Stomach (tissue), 9 donors: ENCODE results near the gene HSPBP1. TPM values are rescaled to one million over a fixed set of nuclear protein-coding genes. Genes with fewer than 3 reads are reported as not detected.

Source experiments
- DNase-seq, 2 donors: peaks; one replicate each; pipeline versions ENCODE4 v3.0.0 to v3.0.0-alpha.2; 2013 to 2019
- H3K27ac ChIP-seq, 5 donors: fragments of 200-600 bp in 4 of 5; sonication (generic) in 4 of 5; one replicate each; pipeline ENCODE4 v1.5.1; 2013 to 2019; ENCODE audit warnings: mild to moderate bottlenecking in 1 of 5, moderate library complexity in 1 of 5
- H3K27me3 ChIP-seq, 3 donors: fragments of 200-600 bp; sonication (generic); one replicate each; pipeline ENCODE4 v1.5.1; 2017 to 2019; ENCODE audit warnings: mixed run types in 1 of 3
- H3K36me3 ChIP-seq, 4 donors: fragments of 200-600 bp; sonication (generic); 1 replicate in 3 of 4; 2 replicates in 1 of 4; pipeline ENCODE4 v1.5.1; 2016 to 2019
- H3K4me1 ChIP-seq, 4 donors: fragments of 200-600 bp; sonication (generic); one replicate each; pipeline ENCODE4 v1.5.1; 2016 to 2019
- H3K4me3 ChIP-seq, 4 donors: fragments of 200-600 bp; sonication (generic) in 3 of 4; one replicate each; pipeline ENCODE4 v1.5.1; 2016 to 2019; ENCODE audit warnings: mild to moderate bottlenecking in 1 of 4
- H3K9me3 ChIP-seq, 4 donors: fragments of 200-600 bp; sonication (generic); one replicate each; pipeline ENCODE4 v1.5.1; 2016 to 2019
- CTCF ChIP-seq, 7 experiments: fragments of 450-650 bp in 4 of 7; fragments of 200-600 bp in 3 of 7; sonication (generic) in 3 of 7; IDR thresholded peaks; one replicate each; pipeline ENCODE4 v1.5.1; 2016 to 2019; ENCODE audit warnings: antibody characterized with exemption in 7 of 7, control low read depth in 2 of 7, mild to moderate bottlenecking in 1 of 7
- EP300 ChIP-seq: sonication (generic); formaldehyde crosslinking; IDR thresholded peaks from one replicate; pipeline ENCODE4 v1.6.1; 2017; ENCODE audit warnings: antibody characterized with exemption
- POLR2A ChIP-seq, 4 donors: fragments of 450-650 bp; IDR thresholded peaks; one replicate each; pipeline ENCODE4 v1.6.1; 2016; ENCODE audit warnings: antibody characterized with exemption in 4 of 4, control low read depth in 2 of 4, mild to moderate bottlenecking in 1 of 4, moderate library complexity in 1 of 4
- POLR2AphosphoS5 ChIP-seq, 3 donors: sonication (generic); formaldehyde crosslinking; IDR thresholded peaks; one replicate each; pipeline ENCODE4 v1.6.1; 2016; ENCODE audit warnings: antibody characterized with exemption in 3 of 3
- WGBS, 5 donors: extraction: QIAGEN DNeasy Blood & Tissue Kit in 3 of 5; methylation state at CpG; one replicate each; pipeline versions ENCODE4 v1.1.5 to v1.1.7; 2013 to 2018; 5-methylcytosine and 5-hydroxymethylcytosine counted together
- intact Hi-C: fragments of 100-400 bp; cut with DNase I; formaldehyde crosslinking; loops from one replicate; pipeline ENCODE4 v1.15.1; 2023; ENCODE audit warnings: low total_unique reads
- polyA plus RNA-seq, 3 donors: library from polyadenylated mRNA; stranded (reverse); fragments of 200-250 nt; gene quantifications; one replicate each; pipeline ENCODE4 v1.2.3, GENCODE V29; 2013
- total RNA-seq, 5 donors: library from RNA; depleted of rRNA; stranded (reverse); fragments of >200 nt; gene quantifications; one replicate each; pipeline versions ENCODE4 v1.1.0 to v1.2.3, GENCODE V29; 2014 to 2016
- donor health status: healthy with polysubstance abuse.
- donor health status: Bipolar disorder and iron deficiency.
- donor health status: healthy.

The HSPBP1 gene
- total and polyA plus RNA-seq, 8 donors = 5.3 to 69.2 (median 26.3) TPM

- Histone ChIP-seq H3K4me1 (peaks cover 7 to 28% (median 17%) of the 10 kb centered on the region in 4 donors), H3K27me3 (no peaks in the 10 kb centered on the region), H3K36me3 (peaks cover 48 to 100% (median 99%) of the 10 kb centered on the region in 4 donors), H3K9me3 (no peaks in the 10 kb centered on the region), H3K4me3 (no peak overlapping the region), H3K27ac (no peak overlapping the region)
- no peak for DNase-seq
- intact Hi-C loops = no loop called here
- 80 to 94% (median 87%) methylated on average over 1 to 13 of the region's 13 CpGs for WGBS, 5 donors
- TF ChIP-seq POLR2A (IDR thresholded peaks at IDR 0.05) (no peak), EP300 (no peak), POLR2AphosphoS5 (IDR thresholded peaks at IDR 0.05) (no peak), CTCF (IDR thresholded peaks at IDR 0.05) (no peak)
Measured at GRCh38 chr19:55230780-55231179, 49.1 kb downstream of the HSPBP1 start.

GRCh38 chr19:55230329-55230728 is 49.6 kb downstream of the HSPBP1 start:
- no peak overlapping the region for H3K27ac ChIP-seq
- WGBS, 5 donors = 82 to 88% (median 86%) methylated on average over 7 to 13 of the region's 13 CpGs
- no peak for TF ChIP-seq POLR2A (IDR thresholded peaks at IDR 0.05)
- no peak for TF ChIP-seq CTCF (IDR thresholded peaks at IDR 0.05)
- no peak for TF ChIP-seq EP300
- no peak for TF ChIP-seq POLR2AphosphoS5 (IDR thresholded peaks at IDR 0.05)
- intact Hi-C loops = no loop called here
- no peak overlapping the region for H3K4me3 ChIP-seq
- H3K27me3 ChIP-seq = no peaks in the 10 kb centered on the region
- peaks cover 47 to 98% (median 94%) of the 10 kb centered on the region in 4 donors for H3K36me3 ChIP-seq
- no peaks in the 10 kb centered on the region for H3K9me3 ChIP-seq
- peaks cover 7 to 28% (median 17%) of the 10 kb centered on the region in 4 donors for H3K4me1 ChIP-seq
- DNase-seq = no peak

GRCh38 chr19:55229789-55230182 is 50.1 kb downstream of the HSPBP1 start:
- H3K27ac ChIP-seq = peak overlapping the region; percentile 56 to 78 (median 70)
- H3K4me3 ChIP-seq = no peak overlapping the region
- H3K9me3 ChIP-seq = no peaks in the 10 kb centered on the region
- H3K36me3 ChIP-seq = peaks cover 46 to 93% (median 89%) of the 10 kb centered on the region in 4 donors
- WGBS, 5 donors = 63 to 92% (median 72%) methylated on average over 7 to 17 of the region's 17 CpGs
- no peaks in the 10 kb centered on the region for H3K27me3 ChIP-seq
- peaks cover 7 to 28% (median 17%) of the 10 kb centered on the region in 4 donors for H3K4me1 ChIP-seq
- peak in 1 of 2 donors; percentile 31 for DNase-seq
- TF ChIP-seq EP300 = no peak
- no peak for TF ChIP-seq POLR2AphosphoS5 (IDR thresholded peaks at IDR 0.05)
- TF ChIP-seq CTCF (IDR thresholded peaks at IDR 0.05) = no peak
- intact Hi-C loops = no loop called here

- 84 to 86% (median 85%) methylated on average over 15 to 18 of the region's 18 CpGs for WGBS, 5 donors
- H3K27ac ChIP-seq = peak overlapping the region; percentile 56 to 78 (median 70)
- peaks cover 42 to 88% (median 84%) of the 10 kb centered on the region in 4 donors for H3K36me3 ChIP-seq
- no peaks in the 10 kb centered on the region for H3K9me3 ChIP-seq
- H3K4me1 ChIP-seq = peaks cover 7 to 28% (median 17%) of the 10 kb centered on the region in 4 donors
- DNase-seq = no peak
- no peak overlapping the region for H3K4me3 ChIP-seq
- TF ChIP-seq POLR2A (IDR thresholded peaks at IDR 0.05) = no peak
- H3K27me3 ChIP-seq = no peaks in the 10 kb centered on the region
- intact Hi-C loops = no loop called here
Measured at GRCh38 chr19:55229145-55229788, 50.6 kb downstream of the HSPBP1 start.

- Histone ChIP-seq H3K4me1 (peaks cover 7 to 28% (median 17%) of the 10 kb centered on the region in 4 donors), H3K9me3 (no peaks in the 10 kb centered on the region), H3K27me3 (no peaks in the 10 kb centered on the region), H3K36me3 (peaks cover 42 to 87% (median 82%) of the 10 kb centered on the region in 4 donors), H3K27ac (peak within 1 kb of the TSS; percentile 56 to 78 (median 70)), H3K4me3 (peak within 1 kb of the TSS in 1 of 4 donors; percentile 4)
- 47 to 65% (median 56%) methylated on average over 8 to 12 of the region's 12 CpGs for WGBS, 5 donors
- intact Hi-C loops = no loop called here
- TF ChIP-seq POLR2A (IDR thresholded peaks at IDR 0.05) (no peak), POLR2AphosphoS5 (IDR thresholded peaks at IDR 0.05) (peak in 2 of 3 donors; percentile 12 to 54)
- peak; percentile 58 to 85 for DNase-seq
Measured at GRCh38 chr19:55228403-55229031, 51.4 kb downstream of the HSPBP1 start, which contains the start of gene TMEM86B. Gene TMEM86B (minus strand): TSS chr19:55228763. CDS start chr19:55228741, 22 bp downstream.
